DND-41 (cell line): ENCODE measurements around the gene TDRD9.

Experiments
- CTCF ChIP-seq: IDR thresholded peaks from 2 replicates; pipeline ENCODE4 v1.5.1; 2012; ENCODE audit warnings: borderline replicate concordance, low read length, moderate library complexity, mild to moderate bottlenecking; ENCODE audit not compliant: poor library complexity, severe bottlenecking; ENCODE audit errors: extremely low read depth
- EZH2 ChIP-seq: IDR thresholded peaks from 3 replicates; pipeline ENCODE4 v1.6.1; 2012; ENCODE audit warnings: borderline replicate concordance, low read depth, mild to moderate bottlenecking, moderate library complexity, low read length, inconsistent platforms; ENCODE audit not compliant: severe bottlenecking

- TF ChIP-seq CTCF (no peak), EZH2 (no peak)
Measured at GRCh38 chr14:104047761-104048160, 119.5 kb downstream of the TDRD9 start.
